SK-N-SH treated with all-trans-retinoic acid at 6 μM for 48 hours (cell line): ENCODE results near the gene ZNF236.
"Not testable (repeated sequence)": the region's sequence is repeated elsewhere in the genome, so short reads cannot be mapped to it uniquely, and the experiment has no call there.

Experiments
- ARNTL ChIP-seq: fragments of 450-650 bp; formaldehyde crosslinking; IDR thresholded peaks from 2 replicates; pipeline ENCODE4 v1.5.0; 2020; ENCODE audit warnings: low read depth, mild to moderate bottlenecking, moderate library complexity, borderline replicate concordance
- BACH2 ChIP-seq: fragments of 250-450 bp; sonication (Bioruptor Pico); IDR thresholded peaks from 2 replicates; pipeline ENCODE4 v1.9.0; 2021; ENCODE audit warnings: mild to moderate bottlenecking, borderline replicate concordance
- CREB5 ChIP-seq: fragments of 250-450 bp; sonication (Bioruptor Pico); IDR thresholded peaks from 2 replicates; pipeline ENCODE4 v1.5.1; 2020; ENCODE audit warnings: low read depth, mild to moderate bottlenecking, moderate library complexity
- GLIS3 ChIP-seq: fragments of 250-450 bp; sonication (Bioruptor Pico); IDR thresholded peaks from 2 replicates; pipeline ENCODE4 v1.5.0; 2020; ENCODE audit warnings: mild to moderate bottlenecking, moderate library complexity
- OSR1 ChIP-seq: fragments of 250-450 bp; sonication (Bioruptor Pico); IDR thresholded peaks from 2 replicates; pipeline ENCODE4 v1.8.0; 2022; ENCODE audit warnings: moderate library complexity, mild to moderate bottlenecking, inconsistent platforms
- TCF4 ChIP-seq: fragments of 250-450 bp; sonication (Bioruptor Pico); IDR thresholded peaks from 2 replicates; pipeline ENCODE4 v1.8.0; 2021; ENCODE audit warnings: mild to moderate bottlenecking, moderate library complexity, borderline replicate concordance
- TOX ChIP-seq: fragments of 250-450 bp; sonication (Bioruptor Pico); IDR thresholded peaks from 2 replicates; pipeline ENCODE4 v1.8.0; 2021; ENCODE audit warnings: mild to moderate bottlenecking, moderate library complexity, borderline replicate concordance
- TSHZ2 ChIP-seq: fragments of 250-450 bp; sonication (Bioruptor Pico); IDR thresholded peaks from 2 replicates; pipeline ENCODE4 v1.5.0; 2020; ENCODE audit warnings: mild to moderate bottlenecking, moderate library complexity
- ZFP30 ChIP-seq: fragments of 450-650 bp; formaldehyde crosslinking; IDR thresholded peaks from 2 replicates; pipeline ENCODE4 v1.5.0; 2022; ENCODE audit warnings: mild to moderate bottlenecking, moderate library complexity
- ZNF565 ChIP-seq: fragments of 450-650 bp; formaldehyde crosslinking; conservative IDR thresholded peaks from 2 replicates; pipeline ENCODE4 v1.5.0; 2020; ENCODE audit warnings: low read depth, mild to moderate bottlenecking, moderate library complexity
- ZNF8 ChIP-seq: fragments of 450-650 bp; formaldehyde crosslinking; IDR thresholded peaks from 2 replicates; pipeline ENCODE4 v1.5.0; 2020; ENCODE audit warnings: mild to moderate bottlenecking, moderate library complexity
- TF ChIP-seq, protein P1 (sequence below): fragments of 250-450 bp; sonication (Bioruptor Pico); IDR thresholded peaks from 2 replicates; pipeline ENCODE4 v1.8.0; 2020; ENCODE audit warnings: mild to moderate bottlenecking, moderate library complexity, borderline replicate concordance

DNA sequence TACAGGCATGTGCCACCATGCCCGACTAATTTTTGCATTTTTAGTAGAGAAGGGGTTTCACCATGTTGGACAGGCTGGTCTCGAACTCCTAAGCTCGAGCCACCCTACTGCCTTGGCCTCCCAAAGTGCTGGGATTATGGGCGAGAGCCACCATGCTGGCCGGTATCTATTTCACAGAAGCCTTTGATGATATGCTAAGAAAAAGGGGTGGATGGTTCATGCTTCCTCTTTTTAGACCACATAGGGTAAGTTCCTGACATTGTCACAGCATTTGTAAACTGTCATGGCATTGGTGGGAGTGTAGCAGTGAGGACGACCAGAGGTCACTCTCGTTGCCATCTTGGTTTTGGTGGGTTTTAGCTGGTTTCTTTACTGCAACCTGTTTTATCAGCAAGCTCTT lies 10.8 kb upstream of the ZNF236 start:
- not testable (repeated sequence) for TF ChIP-seq TSHZ2; TCF4 (CRISPR knock-in tag); OSR1 (CRISPR knock-in tag); ARNTL (CRISPR knock-in tag); BACH2; CREB5; ZFP30 (CRISPR knock-in tag); ZNF8; TOX (CRISPR knock-in tag); ZNF565 (CRISPR knock-in tag); GLIS3 (CRISPR knock-in tag)
- TF ChIP-seq, protein P1, sequence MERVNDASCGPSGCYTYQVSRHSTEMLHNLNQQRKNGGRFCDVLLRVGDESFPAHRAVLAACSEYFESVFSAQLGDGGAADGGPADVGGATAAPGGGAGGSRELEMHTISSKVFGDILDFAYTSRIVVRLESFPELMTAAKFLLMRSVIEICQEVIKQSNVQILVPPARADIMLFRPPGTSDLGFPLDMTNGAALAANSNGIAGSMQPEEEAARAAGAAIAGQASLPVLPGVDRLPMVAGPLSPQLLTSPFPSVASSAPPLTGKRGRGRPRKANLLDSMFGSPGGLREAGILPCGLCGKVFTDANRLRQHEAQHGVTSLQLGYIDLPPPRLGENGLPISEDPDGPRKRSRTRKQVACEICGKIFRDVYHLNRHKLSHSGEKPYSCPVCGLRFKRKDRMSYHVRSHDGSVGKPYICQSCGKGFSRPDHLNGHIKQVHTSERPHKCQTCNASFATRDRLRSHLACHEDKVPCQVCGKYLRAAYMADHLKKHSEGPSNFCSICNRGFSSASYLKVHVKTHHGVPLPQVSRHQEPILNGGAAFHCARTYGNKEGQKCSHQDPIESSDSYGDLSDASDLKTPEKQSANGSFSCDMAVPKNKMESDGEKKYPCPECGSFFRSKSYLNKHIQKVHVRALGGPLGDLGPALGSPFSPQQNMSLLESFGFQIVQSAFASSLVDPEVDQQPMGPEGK (CRISPR knock-in tag): not testable (repeated sequence)
